ENCODE results near the gene ROCK2.
"Not testable (repeated sequence)": the region's sequence is repeated elsewhere in the genome, so short reads cannot be mapped to it uniquely, and the experiment has no call there.

ROCK2 gene

DNA sequence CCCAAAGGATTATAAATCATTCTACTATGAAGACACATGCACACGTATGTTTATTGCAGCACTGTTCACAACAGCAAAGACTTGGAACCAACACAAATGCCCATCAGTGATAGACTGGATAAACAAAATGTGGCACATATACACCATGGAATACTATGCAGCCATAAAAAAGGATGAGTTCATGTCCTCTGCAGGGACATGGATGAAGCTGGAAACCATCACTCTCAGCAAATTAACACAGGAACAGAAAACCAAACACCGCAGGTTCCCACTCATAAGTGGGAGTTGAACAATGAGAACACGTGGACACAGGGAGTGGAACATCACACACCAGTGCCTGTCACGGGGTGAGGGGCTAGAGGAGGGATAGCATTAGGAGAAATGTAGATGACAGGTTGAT lies 92.0 kb downstream of the ROCK2 start:
- CTCF ChIA-PET: interaction anchor here (0.7 kb wide), 1 partner anchor 16 kb away, joined by 3 read pairs; no protein-coding TSS in a partner anchor
- H3K9me3 ChIP-seq (ENCODE audit: control insufficient read depth, insufficient read depth, low read depth, low read length); H3K4me3 ChIP-seq (ENCODE audit: low read depth, low read length); H3K36me3 ChIP-seq (ENCODE audit: control insufficient read depth in 2 of 2, insufficient read depth in 1 of 2, low read length in 2 of 2); POLR2A ChIA-PET; H3K27ac ChIP-seq (ENCODE audit: extremely low read depth, low read depth, low read length); H3K4me1 ChIP-seq (ENCODE audit: control insufficient read depth, insufficient read depth, low read length): not testable (repeated sequence)
- TF ChIP-seq, protein P1, sequence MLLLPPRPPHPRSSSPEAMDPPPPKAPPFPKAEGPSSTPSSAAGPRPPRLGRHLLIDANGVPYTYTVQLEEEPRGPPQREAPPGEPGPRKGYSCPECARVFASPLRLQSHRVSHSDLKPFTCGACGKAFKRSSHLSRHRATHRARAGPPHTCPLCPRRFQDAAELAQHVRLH (tag by site-specific recombination; IDR thresholded peaks at IDR 0.05): 0 out of 2 replicates have a peak, but pooled peaks have one; percentile 51
- TF ChIP-seq ZNF146 (tag by site-specific recombination; IDR thresholded peaks at IDR 0.05): peak; percentile 95
- TF ChIP-seq, protein P2, sequence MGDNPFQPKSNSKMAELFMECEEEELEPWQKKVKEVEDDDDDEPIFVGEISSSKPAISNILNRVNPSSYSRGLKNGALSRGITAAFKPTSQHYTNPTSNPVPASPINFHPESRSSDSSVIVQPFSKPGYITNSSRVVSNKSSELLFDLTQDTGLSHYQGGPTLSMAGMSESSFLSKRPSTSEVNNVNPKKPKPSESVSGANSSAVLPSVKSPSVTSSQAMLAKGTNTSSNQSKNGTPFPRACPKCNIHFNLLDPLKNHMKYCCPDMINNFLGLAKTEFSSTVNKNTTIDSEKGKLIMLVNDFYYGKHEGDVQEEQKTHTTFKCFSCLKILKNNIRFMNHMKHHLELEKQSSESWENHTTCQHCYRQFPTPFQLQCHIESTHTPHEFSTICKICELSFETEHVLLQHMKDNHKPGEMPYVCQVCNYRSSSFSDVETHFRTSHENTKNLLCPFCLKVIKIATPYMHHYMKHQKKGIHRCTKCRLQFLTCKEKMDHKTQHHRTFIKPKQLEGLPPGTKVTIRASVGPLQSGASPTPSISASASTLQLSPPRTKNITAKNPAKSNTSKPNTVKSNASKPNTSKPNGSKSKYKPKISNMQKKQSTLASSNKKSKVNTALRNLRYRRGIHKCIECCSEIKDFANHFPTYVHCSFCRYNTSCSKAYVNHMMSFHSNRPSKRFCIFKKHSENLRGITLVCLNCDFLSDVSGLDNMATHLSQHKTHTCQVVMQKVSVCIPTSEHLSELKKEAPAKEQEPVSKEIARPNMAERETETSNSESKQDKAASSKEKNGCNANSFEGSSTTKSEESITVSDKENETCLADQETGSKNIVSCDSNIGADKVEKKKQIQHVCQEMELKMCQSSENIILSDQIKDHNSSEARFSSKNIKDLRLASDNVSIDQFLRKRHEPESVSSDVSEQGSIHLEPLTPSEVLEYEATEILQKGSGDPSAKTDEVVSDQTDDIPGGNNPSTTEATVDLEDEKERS (tag by site-specific recombination; IDR thresholded peaks at IDR 0.05): 0 out of 2 replicates have a peak, but pooled peaks have one; percentile 20

DNA sequence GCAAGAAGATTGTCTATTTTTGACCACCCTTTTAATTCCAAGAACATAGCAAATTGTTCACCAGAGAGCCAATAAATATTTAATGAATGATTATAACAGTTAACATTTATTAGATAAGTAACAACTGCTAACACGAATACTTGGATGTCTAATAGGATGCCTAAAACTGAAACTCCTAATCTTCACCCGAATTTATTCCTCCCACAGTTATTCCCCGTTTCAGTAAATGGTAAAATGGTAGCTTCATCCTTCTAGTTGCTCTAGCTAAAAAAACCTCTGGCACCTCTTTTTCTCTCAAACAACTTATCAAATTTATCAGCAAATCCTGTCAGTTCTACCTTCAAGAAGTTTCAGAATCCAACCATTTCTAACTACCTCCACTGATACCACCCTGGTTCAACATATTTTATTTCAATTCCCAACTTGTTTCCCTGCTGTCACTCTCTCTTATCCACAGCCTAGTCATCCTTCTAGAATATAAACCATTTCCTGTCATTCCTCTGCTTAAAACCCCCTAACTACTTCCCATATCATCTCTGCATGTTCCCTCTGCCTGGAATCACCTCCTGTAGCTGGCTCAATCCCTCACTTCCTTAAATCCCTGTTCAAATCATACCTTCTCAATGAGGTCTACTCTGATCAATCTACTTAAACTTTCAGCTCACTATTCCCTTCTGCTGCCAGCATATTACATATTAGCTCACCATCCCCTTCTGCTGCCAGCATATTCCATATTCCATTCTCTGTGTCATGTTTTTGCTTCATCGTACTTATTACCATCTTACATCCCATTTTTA lies 93.8 kb downstream of the ROCK2 start:
- CTCF ChIA-PET: no interaction called here
- TF ChIP-seq ZNF10 (tag by site-specific recombination; IDR thresholded peaks at IDR 0.05) (no peak), ZSCAN23 (tag by site-specific recombination; IDR thresholded peaks at IDR 0.05) (no peak), ZNF677 (tag by site-specific recombination; IDR thresholded peaks at IDR 0.05) (no peak), ZBTB7A (tag by site-specific recombination; IDR thresholded peaks at IDR 0.05; ENCODE audit: low read depth) (no peak), SP2 (tag by site-specific recombination; IDR thresholded peaks at IDR 0.05) (no peak), ZNF416 (tag by site-specific recombination; IDR thresholded peaks at IDR 0.05) (no peak), ZNF341 (tag by site-specific recombination; IDR thresholded peaks at IDR 0.05; ENCODE audit: low read depth) (no peak), ZNF426 (tag by site-specific recombination; IDR thresholded peaks at IDR 0.05) (no peak), ZNF514 (tag by site-specific recombination; IDR thresholded peaks at IDR 0.05) (no peak)
- TF ChIP-seq, protein P3, sequence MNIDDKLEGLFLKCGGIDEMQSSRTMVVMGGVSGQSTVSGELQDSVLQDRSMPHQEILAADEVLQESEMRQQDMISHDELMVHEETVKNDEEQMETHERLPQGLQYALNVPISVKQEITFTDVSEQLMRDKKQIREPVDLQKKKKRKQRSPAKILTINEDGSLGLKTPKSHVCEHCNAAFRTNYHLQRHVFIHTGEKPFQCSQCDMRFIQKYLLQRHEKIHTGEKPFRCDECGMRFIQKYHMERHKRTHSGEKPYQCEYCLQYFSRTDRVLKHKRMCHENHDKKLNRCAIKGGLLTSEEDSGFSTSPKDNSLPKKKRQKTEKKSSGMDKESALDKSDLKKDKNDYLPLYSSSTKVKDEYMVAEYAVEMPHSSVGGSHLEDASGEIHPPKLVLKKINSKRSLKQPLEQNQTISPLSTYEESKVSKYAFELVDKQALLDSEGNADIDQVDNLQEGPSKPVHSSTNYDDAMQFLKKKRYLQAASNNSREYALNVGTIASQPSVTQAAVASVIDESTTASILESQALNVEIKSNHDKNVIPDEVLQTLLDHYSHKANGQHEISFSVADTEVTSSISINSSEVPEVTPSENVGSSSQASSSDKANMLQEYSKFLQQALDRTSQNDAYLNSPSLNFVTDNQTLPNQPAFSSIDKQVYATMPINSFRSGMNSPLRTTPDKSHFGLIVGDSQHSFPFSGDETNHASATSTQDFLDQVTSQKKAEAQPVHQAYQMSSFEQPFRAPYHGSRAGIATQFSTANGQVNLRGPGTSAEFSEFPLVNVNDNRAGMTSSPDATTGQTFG (tag by site-specific recombination; IDR thresholded peaks at IDR 0.05; ENCODE audit: borderline replicate concordance): no peak
- TF ChIP-seq, protein P4, sequence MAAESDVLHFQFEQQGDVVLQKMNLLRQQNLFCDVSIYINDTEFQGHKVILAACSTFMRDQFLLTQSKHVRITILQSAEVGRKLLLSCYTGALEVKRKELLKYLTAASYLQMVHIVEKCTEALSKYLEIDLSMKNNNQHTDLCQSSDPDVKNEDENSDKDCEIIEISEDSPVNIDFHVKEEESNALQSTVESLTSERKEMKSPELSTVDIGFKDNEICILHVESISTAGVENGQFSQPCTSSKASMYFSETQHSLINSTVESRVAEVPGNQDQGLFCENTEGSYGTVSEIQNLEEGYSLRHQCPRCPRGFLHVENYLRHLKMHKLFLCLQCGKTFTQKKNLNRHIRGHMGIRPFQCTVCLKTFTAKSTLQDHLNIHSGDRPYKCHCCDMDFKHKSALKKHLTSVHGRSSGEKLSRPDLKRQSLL (tag by site-specific recombination; IDR thresholded peaks at IDR 0.05): no peak
- POLR2A ChIA-PET: no interaction called here
- Histone ChIP-seq H3K27ac (ENCODE audit: extremely low read depth, low read depth, low read length) (no peak overlapping the region), H3K36me3 (ENCODE audit: control insufficient read depth in 2 of 2, insufficient read depth in 1 of 2, low read length in 2 of 2) (peaks cover 0 to 6% of the 10 kb centered on the region in 2 experiments; a peak in 2 of 3 replicates), H3K4me1 (ENCODE audit: control insufficient read depth, insufficient read depth, low read length) (peaks cover 3% of the 10 kb centered on the region; the same call in 1 of the 2 replicates), H3K4me3 (ENCODE audit: low read depth, low read length) (no peak overlapping the region), H3K9me3 (ENCODE audit: control insufficient read depth, insufficient read depth, low read depth, low read length) (no peaks in the 10 kb centered on the region)

Data from HEK293 (cell line).